Measurements from ENCODE around the gene MME.

MME gene

GRCh38 chr3:155182467-155182866 lies 102.3 kb downstream of the MME start:
- Histone ChIP-seq H3K4me3 (ENCODE audit: low read length) (no peak overlapping the region), H3K4me1 (ENCODE audit: control insufficient read depth, low read length) (peaks cover 41% of the 10 kb centered on the region), H3K9me2 (replicated peaks; ENCODE audit: control insufficient read depth, low read length) (no peaks in the 10 kb centered on the region), H3K27ac (ENCODE audit: low read depth, low read length) (no peak overlapping the region), H3K36me3 (ENCODE audit: control insufficient read depth, low read length) (peaks cover 52% of the 10 kb centered on the region), H3K27me3 (ENCODE audit: control insufficient read depth, low read length) (no peaks in the 10 kb centered on the region), H3K9me3 (ENCODE audit: control insufficient read depth, insufficient read depth, low read length) (no peaks in the 10 kb centered on the region), H4K20me1 (ENCODE audit: control insufficient read depth, insufficient read depth, low read depth, low read length) (no peaks in the 10 kb centered on the region), H3F3A (ENCODE audit: control insufficient read depth, insufficient read depth) (peaks cover 4% of the 10 kb centered on the region; the same call in 1 of the 2 replicates), H3K79me2 (ENCODE audit: control insufficient read depth, low read length) (no peaks in the 10 kb centered on the region), H3K4me2 (ENCODE audit: low read length) (0 out of 2 replicates have a peak overlapping the region, but pooled peaks have one; percentile 0)
- TF ChIP-seq CTCF (IDR thresholded peaks at IDR 0.05; ENCODE audit: low read depth, low read length, poor library complexity, severe bottlenecking), result no peak
- TF ChIP-seq EZH2phosphoT487 (IDR thresholded peaks at IDR 0.05; ENCODE audit: borderline replicate concordance, low read length), result no peak

- H3K4me1 ChIP-seq (ENCODE audit: control insufficient read depth, low read length), result peaks cover 38% of the 10 kb centered on the region
- 0 out of 2 replicates have a peak overlapping the region, but pooled peaks have one; percentile 11 for H3K27ac ChIP-seq (ENCODE audit: low read depth, low read length)
- peaks cover 6% of the 10 kb centered on the region; the same call in 1 of the 2 replicates for H3F3A ChIP-seq (ENCODE audit: control insufficient read depth, insufficient read depth)
- H3K9me3 ChIP-seq (ENCODE audit: control insufficient read depth, insufficient read depth, low read length), result no peaks in the 10 kb centered on the region
- peak overlapping the region; percentile 25; the same call in 1 of the 2 replicates for H3K4me2 ChIP-seq (ENCODE audit: low read length)
- no peaks in the 10 kb centered on the region for H3K79me2 ChIP-seq (ENCODE audit: control insufficient read depth, low read length)
- H3K9me2 ChIP-seq (replicated peaks; ENCODE audit: control insufficient read depth, low read length), result no peaks in the 10 kb centered on the region
- H4K20me1 ChIP-seq (ENCODE audit: control insufficient read depth, insufficient read depth, low read depth, low read length), result no peaks in the 10 kb centered on the region
- TF ChIP-seq CTCF (IDR thresholded peaks at IDR 0.05; ENCODE audit: low read depth, low read length, poor library complexity, severe bottlenecking), result no peak
- no peak for TF ChIP-seq EZH2phosphoT487 (IDR thresholded peaks at IDR 0.05; ENCODE audit: borderline replicate concordance, low read length)
- H3K4me3 ChIP-seq (ENCODE audit: low read length), result no peak overlapping the region; the same call in 1 of the 2 replicates
- H3K36me3 ChIP-seq (ENCODE audit: control insufficient read depth, low read length), result peaks cover 37% of the 10 kb centered on the region
- H3K27me3 ChIP-seq (ENCODE audit: control insufficient read depth, low read length), result no peaks in the 10 kb centered on the region
Observed at GRCh38 chr3:155184011-155184410, 103.9 kb downstream of the MME start.

- H3K4me2 ChIP-seq (ENCODE audit: low read length), result no peak overlapping the region
Observed at GRCh38 chr3:155185631-155186071, 105.5 kb downstream of the MME start.

More at GRCh38 chr3:155185631-155186071, 105.5 kb downstream of the MME start:
- TF ChIP-seq CTCF (IDR thresholded peaks at IDR 0.05; ENCODE audit: low read depth, low read length, poor library complexity, severe bottlenecking), result no peak
- no peak for TF ChIP-seq EZH2phosphoT487 (IDR thresholded peaks at IDR 0.05; ENCODE audit: borderline replicate concordance, low read length)
- H3K9me3 ChIP-seq (ENCODE audit: control insufficient read depth, insufficient read depth, low read length), result no peaks in the 10 kb centered on the region
- H3F3A ChIP-seq (ENCODE audit: control insufficient read depth, insufficient read depth), result peaks cover 6% of the 10 kb centered on the region; the same call in 1 of the 2 replicates
- no peak overlapping the region for H3K4me3 ChIP-seq (ENCODE audit: low read length)
- no peak overlapping the region for H3K27ac ChIP-seq (ENCODE audit: low read depth, low read length)
- no peaks in the 10 kb centered on the region for H3K79me2 ChIP-seq (ENCODE audit: control insufficient read depth, low read length)
- no peaks in the 10 kb centered on the region for H3K27me3 ChIP-seq (ENCODE audit: control insufficient read depth, low read length)
- no peaks in the 10 kb centered on the region for H3K9me2 ChIP-seq (replicated peaks; ENCODE audit: control insufficient read depth, low read length)
- H3K36me3 ChIP-seq (ENCODE audit: control insufficient read depth, low read length), result peaks cover 20% of the 10 kb centered on the region
- H4K20me1 ChIP-seq (ENCODE audit: control insufficient read depth, insufficient read depth, low read depth, low read length), result no peaks in the 10 kb centered on the region
- H3K4me1 ChIP-seq (ENCODE audit: control insufficient read depth, low read length), result peaks cover 42% of the 10 kb centered on the region

All from DOHH2 (cell line).